VCaP (cell line): ENCODE results near the gene CEL.

Source experiments
- H3K27ac ChIP-seq: fragments of 450-650 bp; 2 replicates; pipeline ENCODE4 v1.5.1; 2017
- CTCF ChIP-seq: fragments of 450-650 bp; conservative IDR thresholded peaks from 2 replicates; pipeline ENCODE4 v1.5.1; 2017; ENCODE audit warnings: mild to moderate bottlenecking, moderate library complexity

The CEL gene

GRCh38 chr9:133054966-133055365 is 6.8 kb upstream of the CEL start:
- H3K27ac ChIP-seq: no peak overlapping the region
- TF ChIP-seq CTCF: no peak

- H3K27ac ChIP-seq: no peak overlapping the region
- TF ChIP-seq CTCF: no peak
Measured at GRCh38 chr9:133055788-133056420, 5.9 kb upstream of the CEL start.

GRCh38 chr9:133056533-133056932 is 5.2 kb upstream of the CEL start:
- no peak for TF ChIP-seq CTCF
- H3K27ac ChIP-seq: no peak overlapping the region

GRCh38 chr9:133057006-133057405 is 4.8 kb upstream of the CEL start:
- no peak overlapping the region for H3K27ac ChIP-seq
- TF ChIP-seq CTCF: no peak

- TF ChIP-seq CTCF: no peak
- H3K27ac ChIP-seq: no peak overlapping the region
Measured at GRCh38 chr9:133057553-133057952, 4.2 kb upstream of the CEL start.

GRCh38 chr9:133058071-133058470 is 3.7 kb upstream of the CEL start:
- no peak for TF ChIP-seq CTCF
- no peak overlapping the region for H3K27ac ChIP-seq

- TF ChIP-seq CTCF: no peak
Measured at GRCh38 chr9:133058550-133059320, 3.0 kb upstream of the CEL start.

More at GRCh38 chr9:133058550-133059320, 3.0 kb upstream of the CEL start:
- no peak overlapping the region for H3K27ac ChIP-seq
